ENCODE data around the gene STX18. TPM values are rescaled to one million over a fixed set of nuclear protein-coding genes. Genes with fewer than 3 reads are reported as not detected.
A peak's percentile ranks its signal among the peaks of the same experiment; 100 is the strongest.
"Not testable (repeated sequence)": the region's sequence is repeated elsewhere in the genome, so short reads cannot be mapped to it uniquely, and the experiment has no call there.

STX18 gene
- total and polyA plus RNA-seq, 3 experiments from 2014 or later, result 24.7 to 27.1 (median 25.2) TPM

- CTCF ChIA-PET; H3K4me1 ChIP-seq (ENCODE audit: insufficient read depth, low read length); H3K9me3 ChIP-seq (ENCODE audit: low read length); H3K4me1 Mint-ChIP-seq; H3K27ac Mint-ChIP-seq; POLR2A ChIA-PET; H3K27ac ChIP-seq (ENCODE audit: low read depth, low read length); H3K4me3 ChIP-seq (ENCODE audit: low read length); DNase-seq; H3K36me3 ChIP-seq (ENCODE audit: insufficient read depth, low read length); H3K27me3 ChIP-seq (ENCODE audit: insufficient read depth, low read length, poor library complexity, severe bottlenecking); H3K27me3 Mint-ChIP-seq; H3K9me3 Mint-ChIP-seq: not testable (repeated sequence)
- H3K36me3 Mint-ChIP-seq, result peaks cover 40 to 73% (median 49%) of the 10 kb centered on the region in 3 donors
- H3K4me3 Mint-ChIP-seq, result peak overlapping the region in 1 of 7 donors; percentile 25
These were observed 8.3 kb upstream of the STX18 start for GRCh38 chr4:4550161-4550560.

- peaks cover 4 to 10% (median 5%) of the 10 kb centered on the region in 3 donors for H3K4me1 Mint-ChIP-seq
- peak overlapping the region in 1 of 8 donors; percentile 17 for H3K27ac Mint-ChIP-seq
- H3K36me3 Mint-ChIP-seq, result peaks cover 38 to 74% (median 49%) of the 10 kb centered on the region in 3 donors
These were observed 7.7 kb upstream of the STX18 start for GRCh38 chr4:4549534-4549933.

GRCh38 chr4:4542774-4543485 lies 1.1 kb upstream of the STX18 start:
- H3K36me3 Mint-ChIP-seq, result peaks cover 8 to 36% (median 10%) of the 10 kb centered on the region in 3 donors
- no peaks in the 10 kb centered on the region for H3K27me3 Mint-ChIP-seq
- ChIA-PET POLR2A (interaction anchor here (1.2 to 2.0 kb wide), 3 partner anchors 12 to 32 kb away, joined by 5 to 8 read pairs (median 7); no protein-coding TSS in a partner anchor), CTCF (interaction anchor here (1.1 to 2.1 kb wide), 5 partner anchors 12 to 283 kb away, joined by 3 to 7 read pairs (median 3); no protein-coding TSS in a partner anchor)
- H3K36me3 ChIP-seq (ENCODE audit: insufficient read depth, low read length), result no peaks in the 10 kb centered on the region
- peak overlapping the region; percentile 94 for H3K4me3 ChIP-seq (ENCODE audit: low read length)
- no peaks in the 10 kb centered on the region for H3K9me3 ChIP-seq (ENCODE audit: low read length)
- no peaks in the 10 kb centered on the region for H3K9me3 Mint-ChIP-seq
- H3K4me1 Mint-ChIP-seq, result peaks cover 53 to 64% (median 61%) of the 10 kb centered on the region in 3 donors
- peak overlapping the region; percentile 79 for H3K27ac ChIP-seq (ENCODE audit: low read depth, low read length)
- peak overlapping the region; percentile 94 to 99 (median 96) for H3K27ac Mint-ChIP-seq
- peaks cover 32% of the 10 kb centered on the region for H3K4me1 ChIP-seq (ENCODE audit: insufficient read depth, low read length)
- DNase-seq, result no peak
- H3K27me3 ChIP-seq (ENCODE audit: insufficient read depth, low read length, poor library complexity, severe bottlenecking), result no peaks in the 10 kb centered on the region
- H3K4me3 Mint-ChIP-seq, result peak overlapping the region; percentile 94 to 100 (median 97)

More at GRCh38 chr4:4549534-4549933, 7.7 kb upstream of the STX18 start:
- H3K27ac ChIP-seq (ENCODE audit: low read depth, low read length), result no peak overlapping the region
- H3K36me3 ChIP-seq (ENCODE audit: insufficient read depth, low read length), result no peaks in the 10 kb centered on the region
- no peak for DNase-seq
- H3K27me3 ChIP-seq (ENCODE audit: insufficient read depth, low read length, poor library complexity, severe bottlenecking), result no peaks in the 10 kb centered on the region
- POLR2A ChIA-PET, result no interaction called here
- peak overlapping the region in 1 of 7 donors; percentile 25 for H3K4me3 Mint-ChIP-seq
- H3K4me1 ChIP-seq (ENCODE audit: insufficient read depth, low read length), result no peaks in the 10 kb centered on the region
- CTCF ChIA-PET, result no interaction called here
- no peaks in the 10 kb centered on the region for H3K9me3 Mint-ChIP-seq
- peaks cover 0 to 1% of the 10 kb centered on the region in 2 donors for H3K27me3 Mint-ChIP-seq
- H3K4me3 ChIP-seq (ENCODE audit: low read length), result no peak overlapping the region
- no peaks in the 10 kb centered on the region for H3K9me3 ChIP-seq (ENCODE audit: low read length)

- Histone ChIP-seq H3K27me3 (ENCODE audit: insufficient read depth, low read length, poor library complexity, severe bottlenecking) (no peaks in the 10 kb centered on the region), H3K4me3 (ENCODE audit: low read length) (peak overlapping the region; percentile 94), H3K4me1 (ENCODE audit: insufficient read depth, low read length) (peaks cover 32% of the 10 kb centered on the region), H3K9me3 (ENCODE audit: low read length) (no peaks in the 10 kb centered on the region), H3K27ac (ENCODE audit: low read depth, low read length) (peak overlapping the region; percentile 79), H3K36me3 (ENCODE audit: insufficient read depth, low read length) (no peaks in the 10 kb centered on the region)
- H3K4me3 Mint-ChIP-seq, result peak overlapping the region; percentile 94 to 100 (median 97)
- H3K27me3 Mint-ChIP-seq, result no peaks in the 10 kb centered on the region
- peaks cover 3 to 29% (median 4%) of the 10 kb centered on the region in 3 donors for H3K36me3 Mint-ChIP-seq
- peak overlapping the region; percentile 90 to 99 (median 96) for H3K27ac Mint-ChIP-seq
- H3K9me3 Mint-ChIP-seq, result no peaks in the 10 kb centered on the region
- POLR2A ChIA-PET, result interaction anchor here (2.0 kb wide), 1 partner anchor 33 kb away, joined by 8 read pairs; no protein-coding TSS in a partner anchor
- peak in 3 of 5 donors; percentile 7 to 46 (median 14) for DNase-seq
- peaks cover 62 to 82% (median 74%) of the 10 kb centered on the region in 3 donors for H3K4me1 Mint-ChIP-seq
- CTCF ChIA-PET, result interaction anchor here (0.9 to 2.1 kb wide), 5 partner anchors 16 to 34 kb away, joined by 5 to 7 read pairs (median 5); no protein-coding TSS in a partner anchor
These were observed 712 bp downstream of the STX18 start for GRCh38 chr4:4541040-4541631.

DNA sequence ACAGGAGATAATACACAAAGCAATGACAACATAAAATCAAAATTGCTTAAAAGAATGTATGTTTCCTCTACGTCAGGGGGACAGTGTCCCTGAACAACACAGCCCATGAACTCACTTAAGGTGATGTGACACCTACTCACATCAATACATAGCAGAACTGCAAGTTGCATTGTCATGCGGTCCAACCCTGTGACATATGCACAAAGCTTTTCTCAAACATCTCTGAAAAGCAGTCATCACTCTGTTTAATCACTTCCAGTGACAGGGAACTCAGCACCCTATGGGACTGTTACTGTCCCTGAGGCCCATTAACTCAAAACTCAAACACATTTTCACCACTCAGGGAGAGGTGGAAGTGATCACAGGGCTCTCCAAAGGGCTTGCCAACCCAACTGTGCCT lies 2.4 kb downstream of the STX18 start:
- Mint-ChIP-seq H3K9me3 (no peaks in the 10 kb centered on the region), H3K27me3 (no peaks in the 10 kb centered on the region), H3K4me1 (peaks cover 61 to 92% (median 91%) of the 10 kb centered on the region in 3 donors), H3K4me3 (peak overlapping the region in 4 of 7 donors; percentile 5 to 97 (median 85)), H3K36me3 (peaks cover 0 to 19% (median 0%) of the 10 kb centered on the region in 3 donors), H3K27ac (peak overlapping the region in 4 of 8 donors; percentile 23 to 93 (median 40))
- Histone ChIP-seq H3K4me3 (ENCODE audit: low read length) (no peak overlapping the region), H3K27me3 (ENCODE audit: insufficient read depth, low read length, poor library complexity, severe bottlenecking) (no peaks in the 10 kb centered on the region), H3K9me3 (ENCODE audit: low read length) (no peaks in the 10 kb centered on the region), H3K36me3 (ENCODE audit: insufficient read depth, low read length) (no peaks in the 10 kb centered on the region), H3K4me1 (ENCODE audit: insufficient read depth, low read length) (peaks cover 32% of the 10 kb centered on the region), H3K27ac (ENCODE audit: low read depth, low read length) (no peak overlapping the region)
- ChIA-PET POLR2A (no interaction called here), CTCF (no interaction called here)
- DNase-seq, result no peak

DNA sequence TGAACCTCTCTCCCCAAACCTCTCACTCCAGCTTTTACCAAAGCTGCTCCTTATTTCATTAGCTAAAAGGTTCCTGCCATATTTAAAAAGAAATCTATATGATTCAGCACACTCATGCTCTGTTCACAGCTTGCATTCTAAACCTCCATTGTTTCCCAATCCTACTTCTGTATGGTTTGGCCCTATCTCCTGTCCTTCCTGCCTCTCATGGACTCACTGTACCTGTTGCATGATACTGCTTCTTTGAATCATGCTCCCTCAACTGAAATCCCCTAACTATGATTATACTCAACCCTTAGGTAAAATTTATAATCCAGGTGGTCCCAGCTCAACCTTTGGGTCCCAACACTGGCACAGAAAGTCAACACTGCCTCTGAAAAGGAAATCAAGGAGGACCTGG lies 6.3 kb downstream of the STX18 start:
- Mint-ChIP-seq H3K4me1 (peaks cover 40 to 79% (median 73%) of the 10 kb centered on the region in 3 donors), H3K27me3 (no peaks in the 10 kb centered on the region), H3K36me3 (peaks cover 0 to 10% (median 0%) of the 10 kb centered on the region in 3 donors), H3K4me3 (no peak overlapping the region), H3K27ac (peak overlapping the region in 1 of 8 donors; percentile 52), H3K9me3 (no peaks in the 10 kb centered on the region)
- ChIA-PET POLR2A (no interaction called here), CTCF (interaction anchor here (1.4 kb wide), 1 partner anchor 9 kb away, joined by 3 read pairs; no protein-coding TSS in a partner anchor)
- Histone ChIP-seq H3K36me3 (ENCODE audit: insufficient read depth, low read length) (no peaks in the 10 kb centered on the region), H3K4me1 (ENCODE audit: insufficient read depth, low read length) (peaks cover 14% of the 10 kb centered on the region), H3K4me3 (ENCODE audit: low read length) (no peak overlapping the region), H3K9me3 (ENCODE audit: low read length) (no peaks in the 10 kb centered on the region), H3K27ac (ENCODE audit: low read depth, low read length) (no peak overlapping the region), H3K27me3 (ENCODE audit: insufficient read depth, low read length, poor library complexity, severe bottlenecking) (no peaks in the 10 kb centered on the region)
- DNase-seq, result no peak

- H3K4me3 Mint-ChIP-seq, result no peak overlapping the region
These were observed 7.2 kb downstream of the STX18 start for GRCh38 chr4:4534515-4535145.

More at GRCh38 chr4:4534515-4535145, 7.2 kb downstream of the STX18 start:
- POLR2A ChIA-PET, result no interaction called here
- Histone ChIP-seq H3K4me1 (ENCODE audit: insufficient read depth, low read length) (peaks cover 4% of the 10 kb centered on the region), H3K4me3 (ENCODE audit: low read length) (no peak overlapping the region), H3K36me3 (ENCODE audit: insufficient read depth, low read length) (no peaks in the 10 kb centered on the region), H3K9me3 (ENCODE audit: low read length) (no peaks in the 10 kb centered on the region), H3K27me3 (ENCODE audit: insufficient read depth, low read length, poor library complexity, severe bottlenecking) (no peaks in the 10 kb centered on the region), H3K27ac (ENCODE audit: low read depth, low read length) (no peak overlapping the region)
- peaks cover 30 to 69% (median 64%) of the 10 kb centered on the region in 3 donors for H3K4me1 Mint-ChIP-seq
- no peaks in the 10 kb centered on the region for H3K27me3 Mint-ChIP-seq
- no peak for DNase-seq
- no peaks in the 10 kb centered on the region for H3K9me3 Mint-ChIP-seq
- H3K36me3 Mint-ChIP-seq, result peaks cover 0 to 10% (median 0%) of the 10 kb centered on the region in 3 donors
- CTCF ChIA-PET, result interaction anchor here (1.0 kb wide), 1 partner anchor 10 kb away, joined by 3 read pairs; no protein-coding TSS in a partner anchor
- H3K27ac Mint-ChIP-seq, result peak overlapping the region in 1 of 8 donors; percentile 41
